ENCODE data around the gene AFAP1. TPM values are rescaled to one million over a fixed set of nuclear protein-coding genes. Genes with fewer than 3 reads are reported as not detected.
A peak's percentile ranks its signal among the peaks of the same experiment; 100 is the strongest.

AFAP1 gene
- total RNA-seq, 1 donor from 2014 or later: 55.4 TPM

DNA sequence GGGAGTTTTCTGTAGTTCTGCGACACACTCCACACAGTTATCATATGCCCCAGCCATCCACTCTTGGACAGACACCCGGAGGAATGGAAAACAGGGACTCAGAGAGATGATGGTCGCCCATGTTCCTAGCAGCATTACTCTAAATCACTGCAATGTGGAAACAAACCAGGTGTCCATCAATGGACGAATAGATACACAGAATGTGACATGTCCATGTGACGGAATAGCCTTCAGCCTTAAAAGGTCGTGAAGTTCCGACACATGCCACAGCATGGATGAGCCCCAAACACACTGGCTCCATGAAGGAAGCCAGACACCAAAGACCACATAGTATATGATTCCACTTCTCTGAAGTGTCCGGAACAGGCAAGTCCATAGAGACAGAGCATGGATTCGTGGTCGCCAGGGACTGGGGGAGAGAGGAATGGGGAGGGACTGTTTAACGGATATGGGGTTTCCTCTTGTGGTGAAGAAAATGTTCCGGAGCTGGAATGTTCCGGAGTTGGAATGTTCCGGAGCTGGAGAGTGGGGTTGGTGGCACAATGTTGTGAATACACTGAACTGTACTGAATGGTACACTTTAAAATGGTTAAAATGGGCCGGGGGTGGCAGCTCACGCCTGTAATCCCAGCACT lies 28.7 kb upstream of the AFAP1 start:
- peak; percentile 70 for DNase-seq (ENCODE audit: low read depth, low spot score)

DNA sequence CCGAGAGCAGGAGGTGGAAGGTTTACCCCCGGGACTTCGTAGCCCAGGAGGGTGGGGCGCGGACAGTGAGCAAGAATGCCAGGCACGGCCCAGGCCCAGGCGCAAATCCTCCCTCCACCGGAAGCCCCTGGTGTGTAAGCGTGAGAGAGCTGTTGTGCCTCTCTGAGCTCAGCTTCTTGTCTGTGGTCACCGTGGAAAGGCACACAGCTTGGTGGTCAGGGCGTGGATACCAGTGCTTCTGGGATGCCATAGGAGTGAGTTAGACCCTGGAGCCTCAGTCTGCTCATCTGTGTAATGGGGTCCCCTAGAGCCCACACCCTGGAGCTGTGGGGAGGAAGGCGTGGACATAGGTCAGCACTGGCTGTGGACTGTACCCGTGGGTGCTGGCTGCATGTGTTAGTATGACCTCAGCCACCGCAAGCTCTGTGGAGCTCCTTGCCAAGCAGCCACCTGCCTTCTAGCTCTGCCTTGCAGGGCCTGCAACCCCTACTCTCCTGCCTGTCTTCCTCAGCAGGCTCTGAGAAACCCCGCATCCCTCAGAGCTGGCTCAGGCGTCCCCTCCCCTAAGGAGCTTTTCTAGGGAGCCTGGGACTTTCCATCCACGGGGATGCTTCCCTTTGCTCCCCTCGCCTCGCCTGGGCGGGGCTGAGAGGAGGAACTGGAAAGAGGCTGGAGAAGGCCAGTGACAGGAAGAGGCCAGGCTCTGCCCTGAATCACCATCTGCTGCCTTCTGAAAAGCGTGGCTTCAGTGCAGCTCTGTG lies 28.0 kb upstream of the AFAP1 start:
- DNase-seq (ENCODE audit: low read depth, low spot score): no peak

- DNase-seq (ENCODE audit: low read depth, low spot score): no peak
Observed at GRCh38 chr4:7967063-7967440, 27.4 kb upstream of the AFAP1 start.

DNA sequence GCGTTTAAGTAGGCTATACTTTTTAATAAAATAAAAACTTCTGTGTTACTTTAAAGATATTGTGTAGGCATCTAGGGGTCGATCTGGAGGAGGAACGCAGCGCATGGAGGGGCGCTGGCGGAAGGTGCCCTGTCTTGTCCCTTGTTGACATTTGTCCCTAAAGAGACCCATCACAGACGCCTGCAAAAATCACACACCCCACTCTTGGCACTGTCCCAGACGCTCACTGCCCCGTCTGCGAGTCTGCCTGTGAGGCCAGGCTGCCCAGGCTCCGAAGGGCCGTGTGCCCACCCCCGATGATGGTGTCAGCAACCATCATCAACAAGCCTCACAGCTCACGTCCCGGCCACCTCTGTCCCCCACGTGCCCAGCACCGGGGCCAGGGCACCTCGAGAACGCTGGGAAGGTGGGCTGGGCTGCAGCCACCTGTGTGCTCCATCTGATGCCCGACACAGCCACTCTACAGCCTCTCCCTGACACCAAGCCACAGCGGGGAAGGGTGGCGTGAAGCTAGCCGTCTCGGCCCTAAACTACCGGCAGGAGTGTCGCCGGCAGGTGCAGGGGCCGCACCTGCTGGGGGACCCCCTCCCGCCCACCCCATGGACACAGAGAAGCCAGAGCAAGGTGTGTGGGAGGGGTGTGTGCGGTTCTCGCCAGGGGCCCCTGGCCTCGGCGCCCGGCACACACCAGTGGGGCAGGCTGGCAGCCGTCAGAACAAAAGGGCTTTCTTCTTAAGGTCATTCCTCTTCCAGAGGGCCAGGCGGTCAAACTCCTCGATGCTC lies 26.8 kb upstream of the AFAP1 start:
- no peak for DNase-seq (ENCODE audit: low read depth, low spot score)

GRCh38 chr4:7964890-7965662 lies 25.4 kb upstream of the AFAP1 start:
- DNase-seq (ENCODE audit: low read depth, low spot score): no peak

- no peak for DNase-seq (ENCODE audit: low read depth, low spot score)
Observed at GRCh38 chr4:7964459-7964858, 24.8 kb upstream of the AFAP1 start.

- no peak for DNase-seq (ENCODE audit: low read depth, low spot score)
Observed at GRCh38 chr4:7963691-7964090, 24.0 kb upstream of the AFAP1 start.

DNA sequence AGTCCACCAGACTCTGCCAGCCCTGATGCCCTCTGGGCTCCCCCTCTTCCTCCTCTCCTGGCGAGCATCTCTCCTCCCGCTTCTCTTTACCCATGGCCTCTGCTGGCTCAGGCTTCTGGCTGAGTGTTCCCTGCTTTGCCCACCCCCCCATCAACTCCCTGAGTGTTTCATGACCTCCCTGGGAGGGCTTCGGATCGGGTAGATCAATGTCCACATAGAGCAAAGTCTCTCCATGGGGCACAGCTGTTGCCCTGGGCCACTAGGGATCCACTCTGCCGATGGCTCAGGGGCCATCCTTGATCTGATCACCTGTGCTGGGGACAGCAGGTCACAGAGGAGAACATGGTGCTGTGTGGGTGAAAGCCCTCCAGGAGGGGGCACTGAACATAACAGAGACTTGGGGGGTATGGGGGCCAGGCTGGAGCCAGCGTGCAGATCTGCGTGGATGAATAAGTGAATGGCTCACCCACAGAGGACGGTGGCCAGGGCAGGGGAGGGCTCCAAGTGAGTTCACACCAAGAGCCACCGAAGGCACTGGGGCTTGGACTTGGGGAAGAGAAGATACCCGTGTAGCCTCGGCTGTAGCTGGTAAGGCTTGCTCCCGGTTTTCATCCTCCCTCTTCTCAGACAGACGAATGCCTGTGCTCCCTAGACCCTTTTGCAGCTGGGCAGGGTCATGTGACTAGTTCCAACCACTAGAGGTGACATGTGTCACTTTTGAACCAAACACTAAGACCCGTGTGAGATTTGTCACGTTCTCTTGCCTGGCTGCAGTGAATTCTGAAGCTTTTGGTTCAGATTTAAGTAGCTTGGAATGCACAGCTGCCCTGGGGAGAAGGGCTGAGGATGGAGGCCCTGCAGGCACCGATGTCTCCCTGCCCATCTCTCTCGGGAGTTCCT lies 23.2 kb upstream of the AFAP1 start:
- no peak for DNase-seq (ENCODE audit: low read depth, low spot score)

DNA sequence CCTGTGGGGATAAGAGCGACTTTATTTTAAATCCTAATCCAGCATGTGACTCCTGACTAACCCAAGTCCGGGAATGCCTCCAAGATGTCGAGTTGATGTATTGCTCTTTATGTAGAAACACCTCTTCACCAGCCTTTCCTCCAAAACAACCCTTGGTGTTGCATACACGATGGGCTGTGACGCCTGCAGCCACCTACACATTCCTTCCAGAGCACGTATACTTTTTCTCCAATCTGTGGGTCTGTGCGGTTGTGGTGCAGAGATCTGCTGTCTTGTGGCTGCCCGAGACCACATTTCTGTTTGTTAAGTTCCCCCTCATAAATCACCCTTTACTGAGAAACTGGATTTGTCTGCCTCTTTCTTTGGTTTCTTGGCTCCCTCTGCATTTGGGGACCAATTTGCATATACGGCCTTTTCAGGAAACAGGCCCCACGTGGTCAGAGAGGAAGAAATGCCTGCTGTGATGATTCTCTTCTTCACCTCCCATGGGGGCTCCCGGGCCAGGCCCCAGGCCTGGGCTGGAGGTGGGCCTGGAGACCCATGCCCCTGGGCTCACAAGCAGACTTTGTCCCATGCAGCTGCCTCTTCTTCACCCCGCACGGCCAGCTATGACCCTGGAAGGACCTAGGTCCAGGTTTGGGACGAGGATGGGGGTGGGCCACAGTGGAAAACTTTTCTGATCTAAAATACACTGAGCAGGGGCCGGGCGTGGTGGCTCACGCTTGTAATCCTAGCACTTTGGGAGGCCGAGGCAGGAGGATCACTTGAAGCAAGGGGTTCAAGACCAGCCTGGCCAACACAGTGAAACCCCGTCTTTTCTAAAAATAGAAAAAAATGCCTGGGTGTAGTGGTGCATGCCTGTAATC lies 21.4 kb upstream of the AFAP1 start:
- peak; percentile 91 for DNase-seq (ENCODE audit: low read depth, low spot score)

GRCh38 chr4:7960017-7960789 lies 20.5 kb upstream of the AFAP1 start:
- no peak for DNase-seq (ENCODE audit: low read depth, low spot score)

DNA sequence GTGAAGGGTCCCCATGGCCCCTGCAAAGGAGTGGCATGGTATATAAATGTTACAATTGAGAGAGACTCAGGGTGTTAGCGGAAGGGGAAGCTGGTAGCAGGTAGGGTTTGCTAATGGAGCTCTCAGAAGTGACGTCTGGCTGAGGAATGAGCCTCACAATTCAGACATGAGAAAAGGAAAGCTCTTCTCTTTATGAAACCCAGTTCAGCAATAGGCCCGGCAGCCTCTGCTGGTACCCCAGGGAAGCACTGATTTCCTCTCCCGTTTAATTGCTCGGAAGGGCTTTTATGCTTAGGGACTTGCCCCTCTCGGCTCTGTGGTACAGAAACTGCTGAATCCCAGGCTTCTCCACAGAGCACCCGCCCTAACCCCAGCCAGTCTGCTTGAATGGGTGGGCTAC lies 19.4 kb upstream of the AFAP1 start:
- no peak for DNase-seq (ENCODE audit: low read depth, low spot score)

DNA sequence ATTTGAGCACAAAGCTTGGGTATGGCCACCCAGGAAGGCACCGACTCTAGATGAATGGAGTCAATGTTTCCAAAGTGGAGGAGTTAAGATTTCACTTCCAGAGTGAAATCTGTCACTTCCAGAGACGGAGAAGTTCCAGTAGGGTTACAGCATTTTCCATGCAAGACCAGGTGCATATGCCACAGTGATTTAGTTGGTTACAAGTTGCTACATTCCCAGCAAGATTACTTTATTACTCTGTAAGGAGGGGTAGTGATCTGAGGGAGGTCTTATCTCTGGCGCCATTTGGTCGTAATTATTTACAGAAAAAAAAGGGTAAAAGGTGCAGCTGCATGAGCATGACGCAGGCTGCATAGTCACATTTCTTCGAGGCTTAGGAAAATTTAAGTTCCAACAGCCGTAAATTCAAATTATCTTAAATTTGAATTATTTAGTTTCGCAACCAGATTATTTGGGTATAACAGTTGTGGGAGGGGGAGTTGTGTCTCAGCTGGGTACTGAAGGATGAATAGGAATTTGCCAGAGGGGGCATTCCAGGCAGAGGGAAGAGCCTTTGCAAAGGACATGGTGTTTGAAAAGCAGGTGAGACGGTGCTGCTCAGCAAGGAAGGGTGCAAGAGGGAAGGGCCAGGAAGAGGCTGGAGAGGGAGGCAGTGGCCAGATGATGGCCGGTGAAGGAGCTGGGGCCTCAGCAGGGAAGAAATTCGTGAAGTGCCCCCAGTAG lies 17.4 kb upstream of the AFAP1 start:
- no peak for DNase-seq (ENCODE audit: low read depth, low spot score)

DNA sequence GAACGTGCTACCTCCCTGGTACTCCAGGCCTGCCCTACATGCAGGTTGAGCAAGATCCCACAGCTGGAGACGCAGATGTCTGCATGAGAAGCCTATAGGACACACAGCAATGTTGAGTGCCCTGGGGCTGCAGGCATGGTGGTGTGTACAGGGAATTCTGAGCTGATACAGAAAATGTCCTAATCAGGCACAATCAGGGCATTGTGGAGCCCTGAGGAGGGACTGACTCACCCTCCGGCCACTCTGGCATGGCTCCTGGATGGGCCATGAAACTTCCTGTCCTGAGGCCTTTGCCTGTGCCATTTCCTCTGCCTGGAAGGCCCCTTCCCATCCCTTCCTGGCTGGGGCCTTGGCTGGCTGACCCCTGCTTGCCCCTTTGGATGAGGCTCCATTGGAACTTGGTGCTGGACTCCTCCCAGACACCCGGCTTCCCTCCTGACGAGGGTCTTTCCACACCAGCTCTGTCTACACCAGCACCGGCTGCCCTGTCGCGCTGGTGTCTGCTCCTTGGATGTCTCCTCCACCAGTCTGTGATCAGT lies 16.7 kb upstream of the AFAP1 start:
- DNase-seq (ENCODE audit: low read depth, low spot score): peak; percentile 81

GRCh38 chr4:7955393-7955792 lies 15.7 kb upstream of the AFAP1 start:
- DNase-seq (ENCODE audit: low read depth, low spot score): no peak

- no peak for DNase-seq (ENCODE audit: low read depth, low spot score)
Observed at GRCh38 chr4:7952615-7953014, 13.0 kb upstream of the AFAP1 start.

DNA sequence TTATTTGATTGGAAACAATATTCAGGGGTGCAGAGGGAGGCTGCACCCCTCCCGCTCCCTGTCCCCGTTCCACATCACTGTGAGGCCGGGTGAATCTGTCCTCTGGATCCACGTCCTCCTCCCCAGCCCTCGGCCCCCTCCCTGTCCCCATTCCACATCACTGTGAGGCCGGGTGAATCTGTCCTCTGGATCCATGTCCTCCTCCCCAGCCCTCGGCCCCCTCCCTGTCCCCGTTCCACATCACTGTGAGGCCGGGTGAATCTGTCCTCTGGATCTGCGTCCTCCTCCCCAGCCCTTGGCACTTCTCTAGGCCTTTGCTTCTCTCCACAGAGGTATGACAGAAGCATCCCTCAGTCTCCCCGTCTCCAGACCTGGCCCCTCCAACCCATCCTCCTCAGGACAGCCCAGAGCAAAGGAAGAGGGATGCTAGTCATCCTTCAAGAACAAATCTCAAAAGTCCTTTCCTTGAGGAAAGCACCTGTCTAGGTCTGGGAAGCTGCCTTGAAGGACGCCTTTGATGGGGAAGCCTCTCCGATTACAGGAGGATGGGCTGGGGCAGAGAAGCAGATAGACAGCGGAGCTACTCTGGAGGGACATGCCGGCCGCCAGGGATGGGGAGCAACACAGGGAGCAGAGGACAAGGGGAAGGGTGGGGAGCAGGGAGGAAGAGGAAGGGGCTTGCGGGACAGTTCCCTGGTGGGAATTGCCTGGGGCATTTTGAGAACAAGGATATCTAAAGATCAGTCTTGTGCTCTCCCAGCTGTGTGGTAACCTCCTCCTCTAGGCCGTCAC lies 10.8 kb upstream of the AFAP1 start:
- DNase-seq (ENCODE audit: low read depth, low spot score): no peak

- DNase-seq (ENCODE audit: low read depth, low spot score): no peak
Observed at GRCh38 chr4:7949759-7950158, 10.1 kb upstream of the AFAP1 start.

Data from pulmonary artery endothelial cell (primary cell).